ENCODE measurements around the gene CCDC60.

Gene CCDC60

DNA sequence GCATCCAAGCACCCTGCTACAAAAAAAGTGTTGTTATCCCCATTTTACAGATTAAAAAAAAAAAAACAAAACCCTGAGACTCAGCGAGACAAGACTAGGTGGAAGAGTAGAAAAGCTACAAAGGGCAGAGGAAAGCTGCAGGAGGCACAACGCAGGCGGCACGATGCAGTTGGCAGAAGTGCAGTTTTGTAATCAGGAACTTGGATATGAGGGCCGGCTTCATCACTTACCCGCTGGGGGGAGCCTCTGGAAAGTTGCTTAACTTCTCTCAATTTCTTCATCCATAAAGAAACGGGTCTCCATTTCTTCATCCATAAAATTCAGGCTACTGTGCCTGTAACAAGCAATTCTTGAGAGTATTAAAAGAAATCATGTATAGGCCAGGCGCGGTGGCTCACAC, 33.1 kb upstream of the CCDC60 start:
- DNase-seq (ENCODE audit: low read depth): no peak
- TF ChIP-seq, protein P1, sequence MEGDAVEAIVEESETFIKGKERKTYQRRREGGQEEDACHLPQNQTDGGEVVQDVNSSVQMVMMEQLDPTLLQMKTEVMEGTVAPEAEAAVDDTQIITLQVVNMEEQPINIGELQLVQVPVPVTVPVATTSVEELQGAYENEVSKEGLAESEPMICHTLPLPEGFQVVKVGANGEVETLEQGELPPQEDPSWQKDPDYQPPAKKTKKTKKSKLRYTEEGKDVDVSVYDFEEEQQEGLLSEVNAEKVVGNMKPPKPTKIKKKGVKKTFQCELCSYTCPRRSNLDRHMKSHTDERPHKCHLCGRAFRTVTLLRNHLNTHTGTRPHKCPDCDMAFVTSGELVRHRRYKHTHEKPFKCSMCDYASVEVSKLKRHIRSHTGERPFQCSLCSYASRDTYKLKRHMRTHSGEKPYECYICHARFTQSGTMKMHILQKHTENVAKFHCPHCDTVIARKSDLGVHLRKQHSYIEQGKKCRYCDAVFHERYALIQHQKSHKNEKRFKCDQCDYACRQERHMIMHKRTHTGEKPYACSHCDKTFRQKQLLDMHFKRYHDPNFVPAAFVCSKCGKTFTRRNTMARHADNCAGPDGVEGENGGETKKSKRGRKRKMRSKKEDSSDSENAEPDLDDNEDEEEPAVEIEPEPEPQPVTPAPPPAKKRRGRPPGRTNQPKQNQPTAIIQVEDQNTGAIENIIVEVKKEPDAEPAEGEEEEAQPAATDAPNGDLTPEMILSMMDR (IDR thresholded peaks at IDR 0.05; ENCODE audit: control insufficient read depth, insufficient read depth, low read depth, low read length, missing control alignments): no peak
- no peak overlapping the region for H3K4me3 ChIP-seq (ENCODE audit: control insufficient read depth, low read depth, low read length)

DNA sequence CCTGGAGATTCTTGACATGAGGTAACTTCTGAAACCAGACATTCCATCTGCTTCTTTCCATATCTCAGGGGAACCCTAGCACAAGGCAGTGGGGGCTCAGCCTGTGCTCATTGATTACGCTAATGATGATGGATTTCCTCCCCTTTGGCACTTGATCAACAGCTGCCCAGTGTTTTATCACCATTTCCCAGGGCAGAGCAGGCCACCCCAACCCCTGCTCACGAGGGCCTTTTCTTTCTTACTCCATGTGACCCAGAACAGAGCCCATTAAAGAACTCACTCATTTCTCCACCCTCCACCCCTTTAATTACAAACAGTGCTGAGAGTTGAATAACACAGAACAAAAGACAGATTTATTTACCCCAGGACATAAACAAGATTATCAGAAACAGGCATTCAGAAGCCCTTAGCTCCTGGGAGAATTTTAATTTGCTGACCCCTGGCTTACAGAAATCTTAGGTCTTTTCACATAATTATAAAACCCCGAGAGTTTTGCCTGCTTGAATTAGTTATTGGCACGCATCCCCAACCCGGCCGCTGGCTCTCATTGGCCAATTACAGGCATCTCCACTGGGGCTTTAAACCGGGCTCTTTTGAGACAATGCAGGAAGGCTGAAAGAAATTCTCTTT, 32.0 kb upstream of the CCDC60 start:
- H3K4me3 ChIP-seq (ENCODE audit: control insufficient read depth, low read depth, low read length): no peak overlapping the region
- no peak for DNase-seq (ENCODE audit: low read depth)
- TF ChIP-seq, protein P1 (IDR thresholded peaks at IDR 0.05; ENCODE audit: control insufficient read depth, insufficient read depth, low read depth, low read length, missing control alignments): no peak

DNA sequence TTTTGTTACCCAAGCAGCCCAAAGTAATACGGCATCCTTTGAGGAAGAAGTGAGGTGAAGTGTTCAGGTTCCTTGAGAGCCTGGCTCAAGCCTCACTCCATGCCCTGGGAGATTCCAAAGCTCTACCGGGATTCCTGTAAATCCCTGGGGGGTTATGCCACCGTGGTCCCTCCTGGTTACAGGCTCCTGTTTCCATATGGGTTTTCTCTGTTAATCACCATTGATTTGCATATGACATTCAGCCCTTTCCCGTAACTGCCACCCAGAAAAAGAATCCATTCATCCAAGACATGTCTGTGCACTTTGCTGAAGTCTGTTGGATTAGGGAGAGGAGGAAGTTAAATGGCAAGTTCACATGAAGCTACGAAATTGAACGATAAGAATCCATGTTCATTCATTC, 27.9 kb upstream of the CCDC60 start:
- H3K4me3 ChIP-seq (ENCODE audit: control insufficient read depth, low read depth, low read length): no peak overlapping the region
- no peak for DNase-seq (ENCODE audit: low read depth)
- TF ChIP-seq, protein P1 (IDR thresholded peaks at IDR 0.05; ENCODE audit: control insufficient read depth, insufficient read depth, low read depth, low read length, missing control alignments): no peak

DNA sequence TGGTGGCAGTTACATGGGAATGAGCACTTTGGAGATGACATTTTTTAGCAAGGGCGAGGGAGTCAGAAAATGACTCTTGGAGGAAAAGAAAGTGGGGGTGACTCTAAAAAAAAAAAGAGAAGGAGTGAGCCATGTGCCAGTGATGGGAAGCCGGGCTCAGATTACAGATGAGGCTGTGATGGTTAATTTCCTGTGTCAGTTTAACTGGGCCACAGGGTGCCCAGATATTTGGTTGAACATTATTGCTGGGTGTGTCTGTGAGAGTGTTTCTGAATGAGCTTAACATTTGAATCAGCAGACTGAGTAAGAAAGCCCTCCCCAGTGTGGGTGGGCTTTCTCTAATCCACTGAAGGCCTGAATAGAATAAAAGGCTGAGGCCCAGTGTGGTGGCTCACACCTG, 26.8 kb upstream of the CCDC60 start:
- H3K4me3 ChIP-seq (ENCODE audit: control insufficient read depth, low read depth, low read length): no peak overlapping the region
- TF ChIP-seq, protein P1 (IDR thresholded peaks at IDR 0.05; ENCODE audit: control insufficient read depth, insufficient read depth, low read depth, low read length, missing control alignments): no peak
- no peak for DNase-seq (ENCODE audit: low read depth)

DNA sequence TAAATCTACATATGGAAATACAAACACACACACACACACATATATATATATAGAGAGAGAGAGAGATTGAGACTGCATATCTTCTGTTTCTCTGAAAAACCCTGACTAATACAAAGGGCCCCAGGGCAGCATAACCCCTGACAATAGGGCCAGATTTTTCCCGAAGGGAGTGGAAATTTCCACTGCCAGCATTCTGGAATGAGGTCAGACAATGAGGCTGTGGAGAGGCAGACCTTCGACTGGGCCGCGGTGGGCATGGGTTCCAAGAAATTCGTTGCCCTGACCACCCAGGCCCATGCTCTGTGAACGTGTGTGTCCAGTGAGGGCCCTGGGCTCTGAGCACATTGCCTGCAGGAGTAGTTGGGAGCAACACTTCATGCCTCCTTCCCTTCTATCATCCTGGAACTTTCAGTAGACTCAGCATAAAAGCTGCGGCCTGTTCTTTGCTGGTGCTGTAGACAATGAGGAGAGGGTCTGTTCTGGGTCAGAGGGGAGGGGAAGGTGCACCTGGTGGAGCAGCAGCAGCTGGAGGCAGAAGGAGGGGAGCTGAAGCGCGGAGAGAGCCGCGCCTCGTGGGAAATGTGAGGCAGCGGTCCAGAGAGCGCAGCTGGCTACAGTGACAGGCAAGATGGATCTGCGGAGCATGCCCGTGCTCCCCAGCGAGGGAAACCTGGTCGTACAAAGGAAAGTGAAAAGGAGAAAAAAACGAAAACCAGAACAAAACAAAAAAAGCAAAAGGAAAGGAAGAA, 25.6 kb upstream of the CCDC60 start:
- H3K4me3 ChIP-seq (ENCODE audit: control insufficient read depth, low read depth, low read length): no peak overlapping the region
- TF ChIP-seq, protein P1 (IDR thresholded peaks at IDR 0.05; ENCODE audit: control insufficient read depth, insufficient read depth, low read depth, low read length, missing control alignments): no peak
- DNase-seq (ENCODE audit: low read depth): no peak

GRCh38 chr12:119311878-119312277, 22.7 kb upstream of the CCDC60 start:
- TF ChIP-seq, protein P1 (IDR thresholded peaks at IDR 0.05; ENCODE audit: control insufficient read depth, insufficient read depth, low read depth, low read length, missing control alignments): no peak
- H3K4me3 ChIP-seq (ENCODE audit: control insufficient read depth, low read depth, low read length): no peak overlapping the region
- no peak for DNase-seq (ENCODE audit: low read depth)
